OCI-LY3 (cell line): Measurements from ENCODE around the gene NABP2.

ENCODE experiments used
- CTCF ChIP-seq: fragments of 200-600, 300-600 bp; sonication (generic); IDR thresholded peaks from 2 replicates; pipeline ENCODE4 v1.5.1; 2014; ENCODE audit warnings: antibody characterized with exemption, low read length, low read depth
- EZH2phosphoT487 ChIP-seq: fragments of 200-600 bp; shearing (Covaris generic); IDR thresholded peaks from 2 replicates; pipeline ENCODE4 v1.6.1; 2018; ENCODE audit warnings: antibody characterized with exemption, mixed run types, low read depth

GRCh38 chr12:56212361-56212760 is 11.8 kb upstream of the NABP2 start:
- no peak for TF ChIP-seq CTCF
- no peak for TF ChIP-seq EZH2phosphoT487
